Transverse colon (tissue), 4 donors: Measurements from ENCODE around the gene ZNF837. TPM values are rescaled to one million over a fixed set of nuclear protein-coding genes. Genes with fewer than 3 reads are reported as not detected.

Source experiments
- DNase-seq: peaks from one replicate; pipeline ENCODE4 v3.0.0-alpha.2; 2019
- H3K27ac ChIP-seq, 4 donors: fragments of 200-600 bp; sonication (generic); 2 replicates each; pipeline ENCODE4 v1.5.1; 2016 to 2018; ENCODE audit warnings: inconsistent platforms in 4 of 4
- H3K27me3 ChIP-seq: fragments of 200-600 bp; sonication (generic); 2 replicates; pipeline ENCODE4 v1.5.1; 2017; ENCODE audit warnings: inconsistent platforms
- H3K36me3 ChIP-seq, 4 donors: fragments of 200-600 bp; sonication (generic); 2 replicates each; pipeline ENCODE4 v1.5.1; 2017 to 2019; ENCODE audit warnings: inconsistent platforms in 4 of 4
- H3K4me1 ChIP-seq, 4 donors: fragments of 200-600 bp; sonication (generic); 2 replicates each; pipeline ENCODE4 v1.5.1; 2017 to 2020; ENCODE audit warnings: inconsistent platforms in 4 of 4
- H3K4me3 ChIP-seq, 4 donors: fragments of 200-600 bp; sonication (generic); 1 replicate in 1 of 4; 2 replicates in 3 of 4; pipeline versions ENCODE4 v1.5.1 to v1.6.1; 2017 to 2019; ENCODE audit warnings: inconsistent platforms in 4 of 4
- H3K9me3 ChIP-seq, 2 donors: fragments of 200-600 bp; sonication (generic); 2 replicates each; pipeline ENCODE4 v1.5.1; 2017 to 2019; ENCODE audit warnings: inconsistent platforms in 2 of 2
- EP300 ChIP-seq: sonication (generic); formaldehyde crosslinking; IDR thresholded peaks from one replicate; pipeline ENCODE4 v1.6.1; 2017; ENCODE audit warnings: antibody characterized with exemption, low read depth
- POLR2A ChIP-seq: fragments of 450-650 bp; IDR thresholded peaks from one replicate; pipeline ENCODE4 v1.6.1; 2016; ENCODE audit warnings: antibody characterized with exemption, mild to moderate bottlenecking, moderate library complexity
- POLR2AphosphoS5 ChIP-seq, 3 donors: sonication (generic); formaldehyde crosslinking; IDR thresholded peaks; one replicate each; pipeline ENCODE4 v1.6.1; 2016; ENCODE audit warnings: antibody characterized with exemption in 3 of 3
- WGBS, 2 donors: methylation state at CpG; one replicate each; pipeline ENCODE4 v1.1.5; 2018; ENCODE audit warnings: low coverage in 1 of 2; 5-methylcytosine and 5-hydroxymethylcytosine counted together
- in situ Hi-C, 4 donors: fragments of 200-750 bp; cut with MboI; loops; one replicate each; pipeline versions ENCODE4 v1.15.0 to v1.15.1; 2017; ENCODE audit warnings: low sequenced_read_pairs in 3 of 4, low pct_ligation_motif_present in 1 of 4, low pct_unique_long_range_greater_than_20kb in 1 of 4
- intact Hi-C: fragments of 100-400 bp; cut with DNase I; formaldehyde crosslinking; loops from one replicate; pipeline ENCODE4 v1.15.1; 2023; ENCODE audit warnings: low total_unique reads
- small RNA-seq, 4 donors: library from RNA; depleted of rRNA; stranded (forward); fragments of <200 nt; gene quantifications; one replicate each; pipeline ENCODE3, GENCODE V24; 2016
- total RNA-seq, 4 donors: library from RNA; depleted of rRNA; stranded (reverse); fragments of >200 nt; gene quantifications; one replicate each; pipeline ENCODE4 v1.1.0, GENCODE V29; 2016
- TF ChIP-seq, protein P1 (sequence below), 5 experiments: fragments of 200-600 bp in 3 of 5; fragments of 450-650 bp in 2 of 5; sonication (generic) in 3 of 5; IDR thresholded peaks; 1 replicate in 2 of 5; 2 replicates in 3 of 5; pipeline ENCODE4 v1.5.1; 2016 to 2017; ENCODE audit warnings: antibody characterized with exemption in 5 of 5, inconsistent platforms in 3 of 5, mild to moderate bottlenecking in 2 of 5, moderate library complexity in 1 of 5

The ZNF837 gene
- total RNA-seq, 4 donors from 2014 or later, result 3.7 to 10.7 (median 6.1) TPM

GRCh38 chr19:58319241-58319640, 61.6 kb downstream of the ZNF837 start:
- no peaks in the 10 kb centered on the region for H3K4me1 ChIP-seq
- no peak overlapping the region for H3K4me3 ChIP-seq
- 92% methylated on average over 10 of the region's 10 CpGs; no CpG with 5 or more reads in 1 of the 2 donors for WGBS, 2 donors
- in situ Hi-C loops (no loop called here), intact Hi-C loops (no loop called here)
- H3K27me3 ChIP-seq, result no peaks in the 10 kb centered on the region
- TF ChIP-seq EP300 (no peak), POLR2AphosphoS5 (IDR thresholded peaks at IDR 0.05) (no peak), POLR2A (no peak)
- TF ChIP-seq, protein P1, sequence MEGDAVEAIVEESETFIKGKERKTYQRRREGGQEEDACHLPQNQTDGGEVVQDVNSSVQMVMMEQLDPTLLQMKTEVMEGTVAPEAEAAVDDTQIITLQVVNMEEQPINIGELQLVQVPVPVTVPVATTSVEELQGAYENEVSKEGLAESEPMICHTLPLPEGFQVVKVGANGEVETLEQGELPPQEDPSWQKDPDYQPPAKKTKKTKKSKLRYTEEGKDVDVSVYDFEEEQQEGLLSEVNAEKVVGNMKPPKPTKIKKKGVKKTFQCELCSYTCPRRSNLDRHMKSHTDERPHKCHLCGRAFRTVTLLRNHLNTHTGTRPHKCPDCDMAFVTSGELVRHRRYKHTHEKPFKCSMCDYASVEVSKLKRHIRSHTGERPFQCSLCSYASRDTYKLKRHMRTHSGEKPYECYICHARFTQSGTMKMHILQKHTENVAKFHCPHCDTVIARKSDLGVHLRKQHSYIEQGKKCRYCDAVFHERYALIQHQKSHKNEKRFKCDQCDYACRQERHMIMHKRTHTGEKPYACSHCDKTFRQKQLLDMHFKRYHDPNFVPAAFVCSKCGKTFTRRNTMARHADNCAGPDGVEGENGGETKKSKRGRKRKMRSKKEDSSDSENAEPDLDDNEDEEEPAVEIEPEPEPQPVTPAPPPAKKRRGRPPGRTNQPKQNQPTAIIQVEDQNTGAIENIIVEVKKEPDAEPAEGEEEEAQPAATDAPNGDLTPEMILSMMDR (IDR thresholded peaks at IDR 0.05), result no peak
- no peak overlapping the region for H3K27ac ChIP-seq
- peaks cover 0 to 4% (median 2%) of the 10 kb centered on the region in 4 donors for H3K36me3 ChIP-seq
- no peak for DNase-seq
- H3K9me3 ChIP-seq, result no peaks in the 10 kb centered on the region

GRCh38 chr19:58318297-58318696, 62.5 kb downstream of the ZNF837 start:
- in situ Hi-C loops, result no loop called here
- intact Hi-C loops, result no loop called here
- Histone ChIP-seq H3K27ac (no peak overlapping the region), H3K27me3 (no peaks in the 10 kb centered on the region), H3K4me1 (no peaks in the 10 kb centered on the region), H3K4me3 (no peak overlapping the region), H3K9me3 (no peaks in the 10 kb centered on the region), H3K36me3 (peaks cover 0 to 10% (median 2%) of the 10 kb centered on the region in 4 donors)
- 65 to 85% methylated on average over 2 to 4 of the region's 4 CpGs for WGBS, 2 donors
- no peak for DNase-seq
- TF ChIP-seq EP300 (no peak), POLR2AphosphoS5 (IDR thresholded peaks at IDR 0.05) (no peak), POLR2A (no peak)
- TF ChIP-seq, protein P1 (IDR thresholded peaks at IDR 0.05), result no peak

Small RNAs within 50 kb of the gene (small RNA-seq; reads per million reads assigned to genes)
- gene MIR4754 (0 reads per million in 4 donors), gene MIR6806 (0 to 0.53 (median 0.14) reads per million in 4 donors), gene RNA5SP473 (0 to 1.1 (median 0.32) reads per million in 4 donors)

Other genes starting within 250 kb of the ZNF837 start
- gene ZNF329, start 230.2 kb downstream of the ZNF837 start, total RNA-seq, result 1 to 10 TPM in 3 of 4 donors, under 1 TPM in 1; 0.60 to 5.5 (median 4.0) TPM
- gene ZNF274, start 198.0 kb downstream of the ZNF837 start, total RNA-seq, result 10 to 100 TPM; 12.5 to 30.8 (median 19.0) TPM
- 10 to 100 TPM in 3 of 4 donors, 1 to 10 TPM in 1; 8.6 to 62.3 (median 25.1) TPM for gene ZNF544, start 152.1 kb downstream of the ZNF837 start, total RNA-seq
- gene ZNF8, start 102.1 kb downstream of the ZNF837 start, total RNA-seq, result 1 to 10 TPM; 4.6 to 6.6 (median 6.3) TPM
- 10 to 100 TPM; 13.3 to 58.9 (median 36.2) TPM for gene ERVK3-1, start 75.7 kb downstream of the ZNF837 start, total RNA-seq
- gene ZSCAN22, start 54.0 kb downstream of the ZNF837 start, total RNA-seq, result 10 to 100 TPM in 1 of 4 donors, 1 to 10 TPM in 3; 3.0 to 11.6 (median 3.3) TPM
- gene A1BG, start 27.5 kb downstream of the ZNF837 start, total RNA-seq, result 10 to 100 TPM in 1 of 4 donors, 1 to 10 TPM in 1, under 1 TPM in 1, not detected in 1; 0.60 to 25.1 (median 3.7) TPM
- 10 to 100 TPM in 1 of 4 donors, 1 to 10 TPM in 3; 1.3 to 19.3 (median 4.2) TPM for gene ZNF497, start 18.3 kb downstream of the ZNF837 start, total RNA-seq
- gene RPS5, start 6.2 kb upstream of the ZNF837 start, total RNA-seq, result 1,000 to 10,000 TPM in 1 of 4 donors, 100 to 1,000 TPM in 3; 513 to 1,129 (median 743) TPM
- gene RNF225, start 14.6 kb upstream of the ZNF837 start, total RNA-seq, result not detected
- 1 to 10 TPM; 3.4 to 8.3 (median 7.3) TPM for gene ZNF584, start 27.6 kb upstream of the ZNF837 start, total RNA-seq
- 1 to 10 TPM; 3.0 to 5.1 (median 3.5) TPM for gene ZNF132, start 59.1 kb upstream of the ZNF837 start, total RNA-seq
- 10 to 100 TPM in 1 of 4 donors, 1 to 10 TPM in 3; 3.0 to 10.6 (median 6.3) TPM for gene ZNF324B, start 70.6 kb upstream of the ZNF837 start, total RNA-seq
- 10 to 100 TPM in 3 of 4 donors, 1 to 10 TPM in 1; 9.4 to 27.5 (median 24.5) TPM for gene ZNF324, start 86.0 kb upstream of the ZNF837 start, total RNA-seq
- 10 to 100 TPM in 3 of 4 donors, 1 to 10 TPM in 1; 2.8 to 54.6 (median 18.1) TPM for gene ZNF446, start 95.3 kb upstream of the ZNF837 start, total RNA-seq
- gene SLC27A5, start 131.0 kb upstream of the ZNF837 start, total RNA-seq, result 1 to 10 TPM in 3 of 4 donors, not detected in 1; 3.3 to 5.0 (median 4.4) TPM
- 10 to 100 TPM; 12.8 to 24.7 (median 18.1) TPM for gene ZBTB45, start 138.8 kb upstream of the ZNF837 start, total RNA-seq
- 100 to 1,000 TPM; 180 to 694 (median 297) TPM for gene TRIM28, start 163.0 kb upstream of the ZNF837 start, total RNA-seq
- gene CHMP2A, start 174.1 kb upstream of the ZNF837 start, total RNA-seq, result 100 to 1,000 TPM in 3 of 4 donors, 10 to 100 TPM in 1; 24.7 to 194 (median 141) TPM
- gene UBE2M, start 177.6 kb upstream of the ZNF837 start, total RNA-seq, result 10 to 100 TPM; 24.2 to 56.9 (median 26.7) TPM
- 100 to 1,000 TPM in 1 of 4 donors, 10 to 100 TPM in 3; 45.5 to 113 (median 67.1) TPM for gene MZF1, start 192.3 kb upstream of the ZNF837 start, total RNA-seq